Gastrocnemius medialis (tissue), 4 donors: Measurements from ENCODE around the gene FAP. TPM values are rescaled to one million over a fixed set of nuclear protein-coding genes. Genes with fewer than 3 reads are reported as not detected.
A peak's percentile ranks its signal among the peaks of the same experiment; 100 is the strongest.

ENCODE experiments used
- ATAC-seq, 2 donors: fragments of 150-250 bp; one replicate each; pipeline ENCODE4 v1.9.1; 2016
- DNase-seq, 2 donors: peaks; one replicate each; pipeline ENCODE4 v3.0.0-alpha.2; 2019
- H3K27ac ChIP-seq, 4 donors: fragments of 200-600 bp; sonication (generic); 1 replicate in 1 of 4; 2 replicates in 3 of 4; pipeline ENCODE4 v1.5.1; 2016 to 2018; ENCODE audit warnings: mild to moderate bottlenecking in 2 of 4, moderate library complexity in 1 of 4
- H3K27me3 ChIP-seq, 3 donors: fragments of 200-600 bp; sonication (generic) in 2 of 3; 1 replicate in 1 of 3; 2 replicates in 2 of 3; pipeline versions ENCODE4 v1.5.1 to v1.6.0; 2016 to 2019; ENCODE audit warnings: mild to moderate bottlenecking in 1 of 3, moderate library complexity in 1 of 3
- H3K36me3 ChIP-seq, 2 donors: fragments of 200-600 bp; sonication (generic) in 1 of 2; one replicate each; pipeline ENCODE4 v1.5.1; 2017 to 2018
- H3K4me1 ChIP-seq, 2 donors: fragments of 200-600 bp; sonication (generic) in 1 of 2; one replicate each; pipeline ENCODE4 v1.5.1; 2016 to 2017; ENCODE audit warnings: mild to moderate bottlenecking in 2 of 2
- H3K4me3 ChIP-seq, 4 donors: fragments of 200-600 bp; sonication (generic) in 3 of 4; 1 replicate in 1 of 4; 2 replicates in 3 of 4; pipeline ENCODE4 v1.5.1; 2016 to 2019; ENCODE audit warnings: mild to moderate bottlenecking in 2 of 4
- H3K9me3 ChIP-seq, 3 donors: fragments of 200-600 bp; sonication (generic) in 2 of 3; 1 replicate in 1 of 3; 2 replicates in 2 of 3; pipeline ENCODE4 v1.5.1; 2016 to 2019
- POLR2A ChIP-seq, 2 donors: fragments of 450-650 bp; IDR thresholded peaks; one replicate each; pipeline ENCODE4 v1.6.1; 2017; ENCODE audit warnings: antibody characterized with exemption in 2 of 2, mild to moderate bottlenecking in 2 of 2, moderate library complexity in 2 of 2
- in situ Hi-C, 4 donors: fragments of 200-750 bp; cut with MboI; loops; one replicate each; pipeline versions ENCODE4 v1.15.0 to v1.8.0; 2017; ENCODE audit warnings: low sequenced_read_pairs in 4 of 4
- intact Hi-C: fragments of 100-400 bp; cut with DNase I; formaldehyde crosslinking; loops from one replicate; pipeline ENCODE4 v1.15.1; 2023; ENCODE audit warnings: low total_unique reads
- total RNA-seq, 4 donors: library from RNA; depleted of rRNA; stranded (reverse); fragments of >200 nt; gene quantifications; one replicate each; pipeline versions ENCODE4 v1.1.0 to v1.2.3, GENCODE V29; 2016
- TF ChIP-seq, protein P1 (sequence below), 5 experiments: fragments of 450-650 bp in 3 of 5; fragments of 200-600 bp in 2 of 5; sonication (generic) in 2 of 5; IDR thresholded peaks in 4 of 5; conservative IDR thresholded peaks in 1 of 5; 1 replicate in 4 of 5; 2 replicates in 1 of 5; pipeline ENCODE4 v1.5.1; 2016 to 2019; ENCODE audit warnings: antibody characterized with exemption in 5 of 5, mild to moderate bottlenecking in 3 of 5, moderate library complexity in 3 of 5

The FAP gene
- total RNA-seq, 4 donors from 2014 or later = 4.8 to 10.1 (median 7.0) TPM; not detected in 1

GRCh38 chr2:162277381-162277780, 34.1 kb upstream of the FAP start:
- Histone ChIP-seq H3K4me3 (no peak overlapping the region), H3K4me1 (no peaks in the 10 kb centered on the region), H3K27ac (no peak overlapping the region), H3K36me3 (no peaks in the 10 kb centered on the region), H3K9me3 (no peaks in the 10 kb centered on the region), H3K27me3 (no peaks in the 10 kb centered on the region)
- TF ChIP-seq POLR2A (IDR thresholded peaks at IDR 0.05) = no peak
- TF ChIP-seq, protein P1, sequence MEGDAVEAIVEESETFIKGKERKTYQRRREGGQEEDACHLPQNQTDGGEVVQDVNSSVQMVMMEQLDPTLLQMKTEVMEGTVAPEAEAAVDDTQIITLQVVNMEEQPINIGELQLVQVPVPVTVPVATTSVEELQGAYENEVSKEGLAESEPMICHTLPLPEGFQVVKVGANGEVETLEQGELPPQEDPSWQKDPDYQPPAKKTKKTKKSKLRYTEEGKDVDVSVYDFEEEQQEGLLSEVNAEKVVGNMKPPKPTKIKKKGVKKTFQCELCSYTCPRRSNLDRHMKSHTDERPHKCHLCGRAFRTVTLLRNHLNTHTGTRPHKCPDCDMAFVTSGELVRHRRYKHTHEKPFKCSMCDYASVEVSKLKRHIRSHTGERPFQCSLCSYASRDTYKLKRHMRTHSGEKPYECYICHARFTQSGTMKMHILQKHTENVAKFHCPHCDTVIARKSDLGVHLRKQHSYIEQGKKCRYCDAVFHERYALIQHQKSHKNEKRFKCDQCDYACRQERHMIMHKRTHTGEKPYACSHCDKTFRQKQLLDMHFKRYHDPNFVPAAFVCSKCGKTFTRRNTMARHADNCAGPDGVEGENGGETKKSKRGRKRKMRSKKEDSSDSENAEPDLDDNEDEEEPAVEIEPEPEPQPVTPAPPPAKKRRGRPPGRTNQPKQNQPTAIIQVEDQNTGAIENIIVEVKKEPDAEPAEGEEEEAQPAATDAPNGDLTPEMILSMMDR (IDR thresholded peaks at IDR 0.05 in 4 of 5, conservative IDR thresholded peaks at IDR 0.05 in 1 of 5) = no peak
- in situ Hi-C loops (no loop called here), intact Hi-C loops (no loop called here)
- DNase-seq = no peak
- ATAC-seq = no peak

GRCh38 chr2:162267996-162268395, 24.8 kb upstream of the FAP start:
- Histone ChIP-seq H3K36me3 (no peaks in the 10 kb centered on the region), H3K4me1 (no peaks in the 10 kb centered on the region), H3K27me3 (no peaks in the 10 kb centered on the region), H3K9me3 (no peaks in the 10 kb centered on the region), H3K4me3 (no peak overlapping the region), H3K27ac (no peak overlapping the region)
- no peak for DNase-seq
- no peak for ATAC-seq
- intact Hi-C loops (no loop called here), in situ Hi-C loops (no loop called here)
- TF ChIP-seq, protein P1 (IDR thresholded peaks at IDR 0.05 in 4 of 5, conservative IDR thresholded peaks at IDR 0.05 in 1 of 5) = no peak
- no peak for TF ChIP-seq POLR2A (IDR thresholded peaks at IDR 0.05)

DNA sequence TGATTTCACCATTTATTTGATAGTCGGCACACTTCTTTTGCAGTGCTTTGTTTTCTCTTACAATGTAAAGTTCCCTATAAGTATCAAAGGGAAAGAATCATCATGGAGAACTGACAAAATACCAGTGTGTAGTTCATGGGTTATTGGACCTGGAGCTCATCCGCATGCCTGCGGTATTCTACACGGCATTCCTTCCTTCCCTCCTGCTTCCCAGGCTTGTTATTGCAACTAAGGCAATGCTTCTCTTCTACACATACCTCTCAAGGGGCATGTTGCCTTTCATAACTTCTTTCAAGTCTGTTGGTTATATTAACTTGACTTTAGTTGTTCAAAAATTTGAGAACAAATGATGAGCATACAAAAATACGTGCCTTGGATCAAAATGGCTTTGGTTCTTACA, 24.3 kb upstream of the FAP start:
- in situ Hi-C loops (no loop called here), intact Hi-C loops (no loop called here)
- Histone ChIP-seq H3K36me3 (no peaks in the 10 kb centered on the region), H3K9me3 (no peaks in the 10 kb centered on the region), H3K27ac (no peak overlapping the region), H3K27me3 (no peaks in the 10 kb centered on the region), H3K4me1 (no peaks in the 10 kb centered on the region), H3K4me3 (no peak overlapping the region)
- DNase-seq (no peak), ATAC-seq (no peak)
- TF ChIP-seq, protein P1 (IDR thresholded peaks at IDR 0.05 in 4 of 5, conservative IDR thresholded peaks at IDR 0.05 in 1 of 5) = no peak
- no peak for TF ChIP-seq POLR2A (IDR thresholded peaks at IDR 0.05)

GRCh38 chr2:162266460-162266760, 23.2 kb upstream of the FAP start:
- no peak overlapping the region for H3K4me3 ChIP-seq
- ATAC-seq (peak in 1 of 2 donors; percentile 36), DNase-seq (peak in 1 of 2 donors; percentile 8)
- in situ Hi-C loops (no loop called here), intact Hi-C loops (no loop called here)
- no peak overlapping the region for H3K27ac ChIP-seq
- no peaks in the 10 kb centered on the region for H3K36me3 ChIP-seq
- no peaks in the 10 kb centered on the region for H3K9me3 ChIP-seq
- no peaks in the 10 kb centered on the region for H3K4me1 ChIP-seq
- no peaks in the 10 kb centered on the region for H3K27me3 ChIP-seq
- TF ChIP-seq, protein P1 (IDR thresholded peaks at IDR 0.05 in 4 of 5, conservative IDR thresholded peaks at IDR 0.05 in 1 of 5) = no peak
- TF ChIP-seq POLR2A (IDR thresholded peaks at IDR 0.05) = no peak

GRCh38 chr2:162265666-162266459, 22.6 kb upstream of the FAP start:
- TF ChIP-seq POLR2A (IDR thresholded peaks at IDR 0.05) = no peak
- TF ChIP-seq, protein P1 (IDR thresholded peaks at IDR 0.05 in 4 of 5, conservative IDR thresholded peaks at IDR 0.05 in 1 of 5) = no peak
- H3K9me3 ChIP-seq = no peaks in the 10 kb centered on the region
- intact Hi-C loops = no loop called here
- peak overlapping the region in 1 of 4 donors; percentile 8 for H3K27ac ChIP-seq
- no peaks in the 10 kb centered on the region for H3K36me3 ChIP-seq
- in situ Hi-C loops = no loop called here
- ATAC-seq (no peak), DNase-seq (no peak)
- no peak overlapping the region for H3K4me3 ChIP-seq
- no peaks in the 10 kb centered on the region for H3K4me1 ChIP-seq
- H3K27me3 ChIP-seq = no peaks in the 10 kb centered on the region
